B cell (primary cell): Measurements from ENCODE around the gene PLPP3. TPM values are rescaled to one million over a fixed set of nuclear protein-coding genes. Genes with fewer than 3 reads are reported as not detected.

Experiments
- ATAC-seq: fragments of 200-7000 bp; cut with Tn5 transposase; one replicate; pipeline ENCODE4 v1.10.0; 2021; ENCODE audit warnings: low read depth, mild to moderate bottlenecking, moderate number of reproducible peaks, moderate library complexity
- CTCF ChIA-PET: fragments of 350-600 bp; sonication (Branson Sonifier 250); formaldehyde crosslinking; loops from one replicate; lab custom pipeline; 2021; ENCODE audit warnings: antibody characterized with exemption, inconsistent platforms; lab: Charles Lee
- POLR2A ChIA-PET: fragments of 350-600 bp; sonication (Branson Sonifier 250); formaldehyde crosslinking; loops from one replicate; lab custom pipeline; 2021; ENCODE audit warnings: antibody characterized with exemption; lab: Charles Lee
- DNase-seq: peaks from one replicate; pipeline ENCODE4 v3.0.0; 2013
- H2AFZ ChIP-seq: 2 replicates; pipeline ENCODE4 v1.6.1; 2012; ENCODE audit warnings: mild to moderate bottlenecking, low read depth, low read length; ENCODE audit not compliant: insufficient read depth, poor library complexity, severe bottlenecking
- H3K27ac ChIP-seq, 2 donors: 1 replicate in 1 of 2; 2 replicates in 1 of 2; pipeline ENCODE4 v1.5.1; 2012 to 2013; ENCODE audit warnings: low read length in 2 of 2, mild to moderate bottlenecking in 2 of 2, moderate library complexity in 1 of 2
- H3K27me3 ChIP-seq, 4 experiments: fragments of 200-600 bp in 1 of 4; sonication (generic) in 1 of 4; replicated peaks in 1 of 4; 1 replicate in 2 of 4; 2 replicates in 2 of 4; pipeline versions ENCODE4 v1.6.1 to v1.7.0; 2013 to 2016; ENCODE audit warnings: low read length in 3 of 4, mild to moderate bottlenecking in 2 of 4, mixed read lengths in 1 of 4, moderate library complexity in 1 of 4; ENCODE audit not compliant: insufficient read depth in 4 of 4, control insufficient read depth in 3 of 4; ENCODE audit errors: control extremely low read depth in 1 of 4
- H3K36me3 ChIP-seq, 2 experiments: replicated peaks in 1 of 2; 1 replicate in 1 of 2; 2 replicates in 1 of 2; pipeline versions ENCODE4 v1.6.1 to v1.7.1; 2013; ENCODE audit warnings: low read length in 1 of 2; ENCODE audit not compliant: insufficient read depth in 2 of 2, control insufficient read depth in 1 of 2; ENCODE audit errors: control extremely low read depth in 1 of 2, extremely low read depth in 1 of 2
- H3K4me1 ChIP-seq, 2 donors: fragments of 200-600 bp in 1 of 2; sonication (generic) in 1 of 2; 1 replicate in 1 of 2; 2 replicates in 1 of 2; pipeline versions ENCODE4 v1.5.1 to v1.6.1; 2013 to 2017; ENCODE audit warnings: low read length in 2 of 2; ENCODE audit not compliant: control insufficient read depth in 2 of 2, insufficient read depth in 2 of 2
- H3K4me2 ChIP-seq: replicated peaks from 2 replicates; pipeline ENCODE3; 2012; ENCODE audit warnings: mild to moderate bottlenecking, low read depth, low read length; ENCODE audit not compliant: poor library complexity, severe bottlenecking
- H3K4me3 ChIP-seq, 5 experiments: fragments of 200-600 bp in 1 of 5; sonication (generic) in 1 of 5; 1 replicate in 3 of 5; 2 replicates in 2 of 5; pipeline versions ENCODE4 v1.5.1 to v1.7.0; 2011 to 2016; ENCODE audit warnings: low read length in 4 of 5, mild to moderate bottlenecking in 4 of 5, low read depth in 2 of 5, control low read depth in 1 of 5, moderate library complexity in 1 of 5; ENCODE audit not compliant: insufficient read depth in 1 of 5; ENCODE audit errors: control extremely low read depth in 1 of 5, extremely low read depth in 1 of 5
- H3K79me2 ChIP-seq: fragments of 200-600 bp; sonication (generic); one replicate; pipeline ENCODE4 v1.6.0; 2016; ENCODE audit warnings: low read length; ENCODE audit not compliant: control insufficient read depth, insufficient read depth
- H3K9ac ChIP-seq: fragments of 200-600 bp; sonication (generic); 2 replicates; pipeline ENCODE4 v1.6.1; 2017; ENCODE audit warnings: mild to moderate bottlenecking, low read length, moderate library complexity
- H3K9me3 ChIP-seq, 3 donors: one replicate each; pipeline versions ENCODE4 v1.6.1 to v1.7.1; 2013; ENCODE audit warnings: low read length in 2 of 3; ENCODE audit not compliant: control insufficient read depth in 2 of 3, insufficient read depth in 1 of 3; ENCODE audit errors: control extremely low read depth in 1 of 3
- H4K20me1 ChIP-seq: 2 replicates; pipeline ENCODE4 v1.6.0; 2012; ENCODE audit warnings: mild to moderate bottlenecking, low read length; ENCODE audit not compliant: insufficient read depth, control insufficient read depth, poor library complexity, severe bottlenecking
- H3K27ac Mint-ChIP-seq: one replicate; pipeline ENCODE4 v1.8.0; 2021; ENCODE audit warnings: mixed read lengths
- H3K27me3 Mint-ChIP-seq: one replicate; pipeline ENCODE4 v1.8.0; 2021; ENCODE audit warnings: mixed read lengths
- H3K4me1 Mint-ChIP-seq: one replicate; pipeline ENCODE4 v1.8.0; 2021; ENCODE audit warnings: mixed read lengths
- H3K4me3 Mint-ChIP-seq: one replicate; pipeline ENCODE4 v1.8.0; 2021; ENCODE audit warnings: mixed read lengths
- H3K9me3 Mint-ChIP-seq: one replicate; pipeline ENCODE4 v1.8.0; 2022; ENCODE audit warnings: mixed read lengths; ENCODE audit not compliant: insufficient read depth
- EZH2 ChIP-seq: IDR thresholded peaks from 2 replicates; pipeline ENCODE4 v1.6.1; 2012; ENCODE audit warnings: borderline replicate concordance, low read depth, mild to moderate bottlenecking, moderate library complexity, low read length; ENCODE audit not compliant: insufficient read depth, poor library complexity, severe bottlenecking
- WGBS: methylation state at CpG from one replicate; pipeline ENCODE4 v1.1.5; 2013; ENCODE audit warnings: missing lambda C conversion rate; ENCODE audit not compliant: insufficient coverage; 5-methylcytosine and 5-hydroxymethylcytosine counted together
- intact Hi-C: fragments of 100-400 bp; cut with micrococcal nuclease; formaldehyde crosslinking; loops from one replicate; pipeline ENCODE4 v1.10.0; 2022
- polyA plus RNA-seq: library from polyadenylated mRNA; depleted of rRNA; stranded (reverse); fragments of >200 nt; gene quantifications from 2 replicates; pipeline ENCODE4 v1.2.3, GENCODE V29; 2012
- total RNA-seq, 2 donors: library from RNA; stranded (reverse); fragments of 120-200 nt in 1 of 2; gene quantifications; 1 replicate in 1 of 2; 2 replicates in 1 of 2; pipeline versions ENCODE4 v1.2.3 to v1.2.4, GENCODE V29; 2013 to 2022
- TF ChIP-seq, protein P1 (sequence below): fragments of 200-600 bp; IDR thresholded peaks from one replicate; pipeline ENCODE4 v1.8.0; 2022; ENCODE audit warnings: antibody characterized with exemption, mild to moderate bottlenecking

The PLPP3 gene
- total and polyA plus RNA-seq, 2 donors (not counting 1 experiment from before 2014, with no cell fraction given): 1.8 to 2.9 TPM

DNA sequence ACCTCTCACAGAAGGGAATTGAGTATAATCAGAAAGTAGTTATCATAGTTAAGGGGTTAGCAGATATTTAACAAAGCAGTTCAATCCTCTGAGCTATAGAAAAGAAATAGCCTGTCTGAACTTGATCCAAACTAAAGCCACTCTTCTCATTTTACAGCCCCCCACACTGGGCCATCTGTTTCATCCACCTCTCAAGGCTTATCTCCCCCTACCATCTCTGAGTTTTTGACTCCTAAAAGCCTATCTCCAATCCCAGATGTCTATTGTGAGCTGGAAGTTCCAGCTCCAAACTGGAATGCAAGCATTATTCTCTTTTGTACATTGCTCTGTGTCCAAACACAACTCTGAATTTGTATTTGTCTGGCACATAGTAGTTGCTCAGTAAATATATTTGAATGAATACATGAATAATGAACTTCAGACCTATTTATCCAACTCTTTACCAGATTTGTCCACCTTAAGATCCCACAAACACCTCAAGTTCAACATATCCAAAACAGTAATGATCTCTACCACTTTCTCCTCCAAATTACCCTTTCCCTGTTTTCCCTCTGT, 98.1 kb downstream of the PLPP3 start:
- Histone ChIP-seq H4K20me1 (no peaks in the 10 kb centered on the region), H3K4me3 (no peak overlapping the region), H3K9me3 (peaks cover 0 to 1% (median 0%) of the 10 kb centered on the region in 3 donors), H3K79me2 (no peaks in the 10 kb centered on the region), H3K27me3 (peaks cover 0 to 24% (median 15%) of the 10 kb centered on the region in 4 experiments), H3K27ac (no peak overlapping the region), H3K4me2 (no peak overlapping the region), H3K4me1 (peaks cover 3 to 9% of the 10 kb centered on the region in 2 donors), H2AFZ (no peak overlapping the region), H3K9ac (no peak overlapping the region), H3K36me3 (no peaks in the 10 kb centered on the region)
- no peak for DNase-seq
- peaks cover 2% of the 10 kb centered on the region for H3K9me3 Mint-ChIP-seq
- intact Hi-C loops: no loop called here
- ATAC-seq: no peak
- ChIA-PET POLR2A (no interaction called here), CTCF (no interaction called here)
- peaks cover 29% of the 10 kb centered on the region for H3K27me3 Mint-ChIP-seq
- H3K4me1 Mint-ChIP-seq: peaks cover 10% of the 10 kb centered on the region
- no peak overlapping the region for H3K4me3 Mint-ChIP-seq
- TF ChIP-seq EZH2: no peak
- TF ChIP-seq, protein P1, sequence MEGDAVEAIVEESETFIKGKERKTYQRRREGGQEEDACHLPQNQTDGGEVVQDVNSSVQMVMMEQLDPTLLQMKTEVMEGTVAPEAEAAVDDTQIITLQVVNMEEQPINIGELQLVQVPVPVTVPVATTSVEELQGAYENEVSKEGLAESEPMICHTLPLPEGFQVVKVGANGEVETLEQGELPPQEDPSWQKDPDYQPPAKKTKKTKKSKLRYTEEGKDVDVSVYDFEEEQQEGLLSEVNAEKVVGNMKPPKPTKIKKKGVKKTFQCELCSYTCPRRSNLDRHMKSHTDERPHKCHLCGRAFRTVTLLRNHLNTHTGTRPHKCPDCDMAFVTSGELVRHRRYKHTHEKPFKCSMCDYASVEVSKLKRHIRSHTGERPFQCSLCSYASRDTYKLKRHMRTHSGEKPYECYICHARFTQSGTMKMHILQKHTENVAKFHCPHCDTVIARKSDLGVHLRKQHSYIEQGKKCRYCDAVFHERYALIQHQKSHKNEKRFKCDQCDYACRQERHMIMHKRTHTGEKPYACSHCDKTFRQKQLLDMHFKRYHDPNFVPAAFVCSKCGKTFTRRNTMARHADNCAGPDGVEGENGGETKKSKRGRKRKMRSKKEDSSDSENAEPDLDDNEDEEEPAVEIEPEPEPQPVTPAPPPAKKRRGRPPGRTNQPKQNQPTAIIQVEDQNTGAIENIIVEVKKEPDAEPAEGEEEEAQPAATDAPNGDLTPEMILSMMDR: no peak
- no peak overlapping the region for H3K27ac Mint-ChIP-seq

DNA sequence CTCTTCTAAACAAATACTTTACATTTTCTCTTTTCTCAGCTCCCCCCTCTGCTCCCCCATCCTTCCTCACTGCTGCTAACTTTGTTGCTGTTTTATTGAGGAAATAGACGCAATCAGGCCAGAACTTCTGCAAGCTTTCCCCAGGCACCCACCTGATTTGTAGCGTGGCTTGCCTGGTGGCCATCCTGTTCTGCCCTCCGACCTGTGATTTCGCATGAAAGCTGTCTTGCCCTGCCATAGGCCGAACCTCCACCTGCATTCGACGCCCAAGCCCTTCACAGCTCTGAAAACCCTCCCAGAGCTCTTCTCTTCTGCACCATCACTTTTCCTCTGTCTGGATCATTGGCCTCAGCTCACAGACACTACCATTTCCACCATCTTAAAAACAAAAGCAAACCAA, 100.6 kb downstream of the PLPP3 start:
- Histone ChIP-seq H3K36me3 (no peaks in the 10 kb centered on the region), H3K4me1 (peaks cover 3 to 11% of the 10 kb centered on the region in 2 donors), H3K79me2 (no peaks in the 10 kb centered on the region), H3K27ac (no peak overlapping the region), H3K4me2 (no peak overlapping the region), H3K4me3 (no peak overlapping the region), H2AFZ (no peak overlapping the region), H3K27me3 (peaks cover 0 to 22% (median 15%) of the 10 kb centered on the region in 4 experiments), H4K20me1 (no peaks in the 10 kb centered on the region), H3K9ac (no peak overlapping the region), H3K9me3 (peaks cover 0 to 1% (median 0%) of the 10 kb centered on the region in 3 donors)
- peaks cover 11% of the 10 kb centered on the region for H3K4me1 Mint-ChIP-seq
- H3K4me3 Mint-ChIP-seq: peak overlapping the region; percentile 46
- ATAC-seq (no peak), DNase-seq (no peak)
- H3K27me3 Mint-ChIP-seq: peaks cover 29% of the 10 kb centered on the region
- intact Hi-C loops: loop anchor here (5.0 kb wide), 1 partner anchor 39 kb away; no protein-coding TSS in a partner anchor
- TF ChIP-seq, protein P1: no peak
- no peak for TF ChIP-seq EZH2
- WGBS: 94% methylated on average over 7 of the region's 7 CpGs
- POLR2A ChIA-PET: no interaction called here
- H3K27ac Mint-ChIP-seq: no peak overlapping the region
- H3K9me3 Mint-ChIP-seq: no peaks in the 10 kb centered on the region
- CTCF ChIA-PET: no interaction called here
